HG02623 (cell line): Measurements from ENCODE around the gene BRD4.

ENCODE experiments used
- ATAC-seq: cut with Tn5 transposase; IDR thresholded peaks from one replicate; pipeline ENCODE4 v1.9.1; 2021; ENCODE audit warnings: moderate library complexity; ENCODE audit not compliant: unreplicated experiment

BRD4 gene

GRCh38 chr19:15291548-15292021 lies 40.8 kb downstream of the BRD4 start:
- ATAC-seq: no peak

- ATAC-seq: no peak
These were observed 41.2 kb downstream of the BRD4 start for GRCh38 chr19:15291089-15291488.

- no peak for ATAC-seq
These were observed 42.2 kb downstream of the BRD4 start for GRCh38 chr19:15290166-15290565.

DNA sequence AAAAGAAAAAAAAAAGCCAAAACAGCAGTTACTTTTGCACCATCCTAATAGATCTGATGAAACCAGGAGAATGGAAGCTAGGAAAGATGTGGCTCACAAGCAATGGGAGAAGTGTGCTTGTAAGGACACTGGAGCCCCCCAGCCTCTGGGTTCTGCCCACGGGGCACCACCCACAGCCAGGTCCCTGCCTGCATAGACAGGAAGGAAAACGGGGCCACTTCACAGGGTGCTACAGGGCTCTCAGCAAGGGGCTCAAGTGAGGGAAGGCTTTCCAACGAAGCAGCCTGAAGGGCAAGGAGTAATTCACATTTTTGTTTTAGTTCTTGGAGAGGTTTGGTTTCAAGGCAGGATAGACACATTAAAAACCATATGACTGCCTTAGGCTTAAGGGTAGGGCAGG lies 42.7 kb downstream of the BRD4 start:
- ATAC-seq: no peak

- no peak for ATAC-seq
These were observed 44.0 kb downstream of the BRD4 start for GRCh38 chr19:15288146-15288963.

DNA sequence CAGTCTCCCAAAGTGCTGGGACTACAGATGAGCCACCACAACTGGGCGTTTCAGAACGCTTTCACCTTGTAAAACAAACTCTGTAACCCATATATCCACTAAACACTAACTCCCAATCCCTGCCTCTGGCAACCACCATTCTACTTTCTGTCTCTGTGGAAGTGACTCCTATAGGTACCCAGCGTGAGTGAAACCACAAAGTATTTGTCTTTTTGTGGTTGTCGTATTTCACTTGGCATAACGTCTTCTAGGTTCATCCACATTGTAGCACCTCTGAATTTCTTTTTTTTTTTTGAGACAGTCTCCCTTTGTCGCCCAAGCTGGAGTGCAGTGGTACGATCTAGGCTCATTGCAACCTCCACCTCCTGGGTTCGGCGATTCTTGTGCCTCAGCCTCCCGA lies 44.8 kb downstream of the BRD4 start:
- no peak for ATAC-seq

- ATAC-seq: no peak
These were observed 45.5 kb downstream of the BRD4 start for GRCh38 chr19:15286688-15287365.

- ATAC-seq: no peak
These were observed 46.3 kb downstream of the BRD4 start for GRCh38 chr19:15285896-15286591.

DNA sequence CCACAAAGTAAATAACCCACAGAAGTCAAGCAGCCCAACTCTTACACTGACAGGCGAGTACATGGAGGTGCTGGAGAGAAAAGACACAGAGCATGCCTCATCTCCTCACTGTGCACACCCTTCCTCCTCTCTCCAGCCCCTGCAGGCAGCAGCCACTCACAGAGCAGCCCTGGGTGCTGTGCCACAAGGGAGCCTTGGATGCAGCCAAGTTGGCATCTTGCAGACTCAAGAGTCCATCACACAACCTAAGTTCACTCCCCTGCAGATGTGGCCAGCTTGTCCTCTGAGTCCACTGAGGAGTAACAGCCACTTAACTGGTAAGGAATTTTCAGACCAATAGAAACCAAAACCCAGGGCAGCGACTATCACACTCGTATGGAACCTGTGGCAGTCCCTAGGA lies 47.4 kb downstream of the BRD4 start:
- ATAC-seq: no peak

GRCh38 chr19:15284091-15284490 lies 48.2 kb downstream of the BRD4 start:
- no peak for ATAC-seq

GRCh38 chr19:15283141-15283883 lies 49.0 kb downstream of the BRD4 start:
- no peak for ATAC-seq

- ATAC-seq: no peak
These were observed 50.0 kb downstream of the BRD4 start for GRCh38 chr19:15282311-15282705.

GRCh38 chr19:15280915-15281683 lies 51.2 kb downstream of the BRD4 start:
- no peak for ATAC-seq

- ATAC-seq: no peak
These were observed 52.2 kb downstream of the BRD4 start for GRCh38 chr19:15280048-15280725.

DNA sequence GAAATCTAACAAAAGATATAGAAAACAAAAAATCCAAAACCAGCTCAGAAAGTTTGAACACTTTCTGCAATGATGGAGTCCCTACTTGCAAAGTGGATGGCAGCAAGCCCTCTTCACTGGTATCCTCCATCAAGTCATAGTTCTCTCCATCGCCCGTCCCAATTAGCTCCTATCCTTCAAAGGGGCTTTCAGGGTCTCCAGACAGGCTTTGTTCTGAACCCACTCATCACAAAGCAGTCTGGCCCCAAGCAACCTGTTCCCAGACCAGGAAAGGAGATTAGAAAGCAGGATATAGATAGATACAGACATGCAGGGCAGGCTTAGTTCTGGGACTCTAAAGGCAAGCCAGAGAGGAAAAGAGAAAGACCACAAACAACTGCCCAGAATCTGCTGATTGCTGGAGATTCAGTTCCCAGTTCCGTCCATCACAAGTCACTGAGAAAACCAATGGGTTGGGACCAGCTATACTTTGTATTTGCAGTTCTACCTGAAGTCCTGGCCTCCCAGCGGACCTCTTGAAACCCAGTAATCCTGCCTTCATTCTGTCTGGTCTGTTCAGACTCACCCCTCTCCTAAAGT lies 52.9 kb downstream of the BRD4 start:
- no peak for ATAC-seq

GRCh38 chr19:15276620-15277215 lies 55.6 kb downstream of the BRD4 start:
- ATAC-seq: no peak

DNA sequence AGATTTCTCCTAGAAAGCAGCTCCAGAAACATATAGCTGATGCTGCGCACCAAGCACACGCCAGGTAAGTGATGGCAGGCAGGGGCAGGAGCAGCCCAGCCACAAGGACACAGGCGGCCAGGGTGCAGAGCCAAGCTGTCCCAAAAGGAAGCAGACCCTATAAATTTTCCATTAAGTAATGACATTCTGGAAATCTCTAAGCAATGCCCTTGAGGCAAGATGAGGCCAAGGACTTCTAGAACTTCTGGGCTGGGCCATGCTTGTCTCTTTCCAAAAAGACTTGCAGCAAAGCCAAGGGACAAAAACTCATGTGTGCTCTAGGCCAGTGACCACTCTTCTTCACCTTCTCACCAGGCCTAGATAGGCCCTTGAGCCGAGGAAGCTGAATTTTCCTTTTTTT lies 57.9 kb downstream of the BRD4 start:
- ATAC-seq: no peak

DNA sequence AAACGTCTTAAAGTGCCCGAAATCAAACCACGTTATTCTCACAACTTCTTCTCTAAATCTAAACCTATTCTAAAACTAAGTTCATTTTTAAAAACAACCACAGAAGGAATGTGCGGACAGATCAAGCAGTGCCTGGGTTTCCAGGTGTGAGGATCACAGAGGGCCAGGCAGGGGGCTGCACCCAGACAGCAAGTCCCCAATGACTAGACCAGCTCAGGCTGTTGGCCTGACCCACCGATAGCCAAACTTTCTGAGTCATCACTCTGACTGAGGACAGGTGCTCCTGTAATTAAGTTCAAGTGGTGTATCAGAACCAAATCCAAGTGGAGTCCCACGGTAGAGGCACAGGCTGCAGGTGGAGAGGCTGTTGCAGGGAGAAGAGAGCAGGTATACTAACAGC lies 62.5 kb downstream of the BRD4 start:
- ATAC-seq: no peak

- no peak for ATAC-seq
These were observed 63.4 kb downstream of the BRD4 start for GRCh38 chr19:15268928-15269253.
